Natural killer cell treated with Interleukin-12 subunit alpha and Interleukin-12 subunit beta and Interleukin-15 and Interleukin-18, amount 100 ng/mL, for 72 hours (primary cell): ENCODE data around the gene SOX4. TPM values are rescaled to one million over a fixed set of nuclear protein-coding genes. Genes with fewer than 3 reads are reported as not detected.

ENCODE experiments used
- ATAC-seq, 2 donors: fragments of 150-1000 bp; cut with Tn5 transposase in 1 of 2; sonication (Bioruptor Pico), chemical (Tn5 transposase) in 1 of 2; 2 replicates each; pipeline ENCODE4 v1.10.0; 2021
- DNase-seq: peaks from one replicate; pipeline ENCODE4 v3.0.0; 2022; ENCODE audit warnings: low spot score
- H3K27ac Mint-ChIP-seq, 2 donors: 1 replicate in 1 of 2; 2 replicates in 1 of 2; pipeline ENCODE4 v1.8.0; 2022; ENCODE audit warnings: mixed read lengths in 2 of 2, mild to moderate bottlenecking in 1 of 2, moderate library complexity in 1 of 2
- H3K27me3 Mint-ChIP-seq, 2 donors: 1 replicate in 1 of 2; 2 replicates in 1 of 2; pipeline ENCODE4 v1.8.0; 2022; ENCODE audit warnings: mixed read lengths in 2 of 2
- H3K36me3 Mint-ChIP-seq: one replicate; pipeline ENCODE4 v1.8.0; 2022; ENCODE audit warnings: mixed read lengths
- H3K4me1 Mint-ChIP-seq, 2 donors: 1 replicate in 1 of 2; 2 replicates in 1 of 2; pipeline ENCODE4 v1.8.0; 2022; ENCODE audit warnings: low read depth in 2 of 2, mixed read lengths in 2 of 2, mild to moderate bottlenecking in 1 of 2
- H3K4me3 Mint-ChIP-seq: one replicate; pipeline ENCODE4 v1.8.0; 2022; ENCODE audit warnings: mixed read lengths
- H3K9me3 Mint-ChIP-seq: 2 replicates; pipeline ENCODE4 v1.8.0; 2022; ENCODE audit warnings: mixed read lengths
- total RNA-seq, 2 donors: library from RNA; stranded (reverse); gene quantifications; one replicate each; pipeline ENCODE4 v1.2.3, GENCODE V29; 2022

SOX4 gene
- total RNA-seq, 2 donors from 2014 or later: 0.98 to 1.5 TPM

GRCh38 chr6:21613809-21614208 is 20.3 kb downstream of the SOX4 start:
- no peak overlapping the region for H3K27ac Mint-ChIP-seq
- DNase-seq (no peak), ATAC-seq (no peak)
- no peak overlapping the region for H3K4me3 Mint-ChIP-seq
- H3K36me3 Mint-ChIP-seq: no peaks in the 10 kb centered on the region
- no peaks in the 10 kb centered on the region for H3K9me3 Mint-ChIP-seq
- H3K4me1 Mint-ChIP-seq: no peaks in the 10 kb centered on the region
- peaks cover 0 to 6% of the 10 kb centered on the region in 2 donors for H3K27me3 Mint-ChIP-seq

GRCh38 chr6:21614226-21614625 is 20.7 kb downstream of the SOX4 start:
- Mint-ChIP-seq H3K27me3 (peaks cover 0 to 6% of the 10 kb centered on the region in 2 donors), H3K4me1 (no peaks in the 10 kb centered on the region), H3K27ac (no peak overlapping the region), H3K4me3 (no peak overlapping the region), H3K36me3 (no peaks in the 10 kb centered on the region), H3K9me3 (no peaks in the 10 kb centered on the region)
- ATAC-seq: no peak
- no peak for DNase-seq

- H3K36me3 Mint-ChIP-seq: no peaks in the 10 kb centered on the region
- H3K9me3 Mint-ChIP-seq: no peaks in the 10 kb centered on the region
These were observed 22.0 kb downstream of the SOX4 start for GRCh38 chr6:21615504-21615903.

GRCh38 chr6:21616005-21616404 is 22.5 kb downstream of the SOX4 start:
- Mint-ChIP-seq H3K36me3 (no peaks in the 10 kb centered on the region), H3K4me3 (no peak overlapping the region), H3K27me3 (peaks cover 0 to 6% of the 10 kb centered on the region in 2 donors), H3K4me1 (no peaks in the 10 kb centered on the region), H3K27ac (no peak overlapping the region), H3K9me3 (no peaks in the 10 kb centered on the region)
- DNase-seq (no peak), ATAC-seq (no peak)

More at GRCh38 chr6:21615504-21615903, 22.0 kb downstream of the SOX4 start:
- ATAC-seq (no peak), DNase-seq (no peak)
- Mint-ChIP-seq H3K27me3 (peaks cover 0 to 6% of the 10 kb centered on the region in 2 donors), H3K4me3 (no peak overlapping the region), H3K27ac (no peak overlapping the region), H3K4me1 (no peaks in the 10 kb centered on the region)

- H3K27ac Mint-ChIP-seq: no peak overlapping the region
- H3K4me3 Mint-ChIP-seq: no peak overlapping the region
- peaks cover 2 to 20% of the 10 kb centered on the region in 2 donors for H3K27me3 Mint-ChIP-seq
- DNase-seq (no peak), ATAC-seq (no peak)
- H3K4me1 Mint-ChIP-seq: no peaks in the 10 kb centered on the region
- H3K9me3 Mint-ChIP-seq: no peaks in the 10 kb centered on the region
- no peaks in the 10 kb centered on the region for H3K36me3 Mint-ChIP-seq
These were observed 32.1 kb downstream of the SOX4 start for GRCh38 chr6:21625642-21626041.

- no peak for ATAC-seq
- Mint-ChIP-seq H3K36me3 (no peaks in the 10 kb centered on the region), H3K27me3 (peaks cover 2 to 20% of the 10 kb centered on the region in 2 donors), H3K4me1 (no peaks in the 10 kb centered on the region), H3K27ac (no peak overlapping the region), H3K4me3 (no peak overlapping the region), H3K9me3 (no peaks in the 10 kb centered on the region)
- DNase-seq: no peak
These were observed 33.2 kb downstream of the SOX4 start for GRCh38 chr6:21626756-21627155.

- Mint-ChIP-seq H3K4me3 (no peak overlapping the region), H3K4me1 (no peaks in the 10 kb centered on the region)
- ATAC-seq: no peak
These were observed 34.6 kb downstream of the SOX4 start for GRCh38 chr6:21628160-21628559.

GRCh38 chr6:21633511-21634109 is 40.1 kb downstream of the SOX4 start:
- Mint-ChIP-seq H3K9me3 (no peaks in the 10 kb centered on the region), H3K4me1 (no peaks in the 10 kb centered on the region), H3K36me3 (no peaks in the 10 kb centered on the region), H3K27ac (no peak overlapping the region), H3K4me3 (no peak overlapping the region), H3K27me3 (peaks cover 0 to 11% of the 10 kb centered on the region in 2 donors)
- ATAC-seq (no peak), DNase-seq (no peak)

More at GRCh38 chr6:21628160-21628559, 34.6 kb downstream of the SOX4 start:
- H3K27ac Mint-ChIP-seq: no peak overlapping the region
- DNase-seq: no peak
- H3K27me3 Mint-ChIP-seq: peaks cover 2 to 20% of the 10 kb centered on the region in 2 donors
- H3K9me3 Mint-ChIP-seq: no peaks in the 10 kb centered on the region
- H3K36me3 Mint-ChIP-seq: no peaks in the 10 kb centered on the region

- ATAC-seq (no peak), DNase-seq (no peak)
- no peaks in the 10 kb centered on the region for H3K36me3 Mint-ChIP-seq
- no peak overlapping the region for H3K27ac Mint-ChIP-seq
- H3K9me3 Mint-ChIP-seq: no peaks in the 10 kb centered on the region
- no peak overlapping the region for H3K4me3 Mint-ChIP-seq
- H3K27me3 Mint-ChIP-seq: peaks cover 0 to 9% of the 10 kb centered on the region in 2 donors
- H3K4me1 Mint-ChIP-seq: no peaks in the 10 kb centered on the region
These were observed 41.0 kb downstream of the SOX4 start for GRCh38 chr6:21634582-21634981.

GRCh38 chr6:21636876-21637275 is 43.3 kb downstream of the SOX4 start:
- H3K27ac Mint-ChIP-seq: no peak overlapping the region

GRCh38 chr6:21639316-21639715 is 45.8 kb downstream of the SOX4 start:
- no peak overlapping the region for H3K4me3 Mint-ChIP-seq
- no peak overlapping the region for H3K27ac Mint-ChIP-seq
- ATAC-seq: no peak
- no peaks in the 10 kb centered on the region for H3K36me3 Mint-ChIP-seq
- peaks cover 6 to 9% of the 10 kb centered on the region in 2 donors for H3K27me3 Mint-ChIP-seq
- no peaks in the 10 kb centered on the region for H3K4me1 Mint-ChIP-seq
- no peaks in the 10 kb centered on the region for H3K9me3 Mint-ChIP-seq
- DNase-seq: no peak

More at GRCh38 chr6:21636876-21637275, 43.3 kb downstream of the SOX4 start:
- H3K4me3 Mint-ChIP-seq: no peak overlapping the region
- no peaks in the 10 kb centered on the region for H3K4me1 Mint-ChIP-seq
- no peaks in the 10 kb centered on the region for H3K36me3 Mint-ChIP-seq
- H3K9me3 Mint-ChIP-seq: no peaks in the 10 kb centered on the region
- ATAC-seq (no peak), DNase-seq (no peak)
- H3K27me3 Mint-ChIP-seq: peaks cover 6 to 9% of the 10 kb centered on the region in 2 donors
